HG02763 (cell line): Measurements from ENCODE around the gene ZBTB38.

Experiments used
- ATAC-seq: cut with Tn5 transposase; IDR thresholded peaks from one replicate; pipeline ENCODE4 v1.9.1; 2021; ENCODE audit warnings: mild to moderate bottlenecking, moderate library complexity; ENCODE audit not compliant: unreplicated experiment

ZBTB38 gene

GRCh38 chr3:141337991-141338390 is 30.3 kb upstream of the ZBTB38 start:
- no peak for ATAC-seq

- ATAC-seq, result no peak
Measured at GRCh38 chr3:141338881-141339280, 29.4 kb upstream of the ZBTB38 start.

- ATAC-seq, result no peak
Measured at GRCh38 chr3:141341536-141341935, 26.8 kb upstream of the ZBTB38 start.

- no peak for ATAC-seq
Measured at GRCh38 chr3:141342386-141342785, 25.9 kb upstream of the ZBTB38 start.

- ATAC-seq, result no peak
Measured at GRCh38 chr3:141343077-141343476, 25.2 kb upstream of the ZBTB38 start.

- ATAC-seq, result no peak
Measured at GRCh38 chr3:141343865-141344271, 24.4 kb upstream of the ZBTB38 start.

- ATAC-seq, result no peak
Measured at GRCh38 chr3:141345528-141345927, 22.8 kb upstream of the ZBTB38 start.

GRCh38 chr3:141346007-141346406 is 22.3 kb upstream of the ZBTB38 start:
- no peak for ATAC-seq

GRCh38 chr3:141346418-141346817 is 21.9 kb upstream of the ZBTB38 start:
- ATAC-seq, result no peak

- no peak for ATAC-seq
Measured at GRCh38 chr3:141346839-141347238, 21.5 kb upstream of the ZBTB38 start.

- no peak for ATAC-seq
Measured at GRCh38 chr3:141348837-141349236, 19.5 kb upstream of the ZBTB38 start.

GRCh38 chr3:141349711-141350110 is 18.6 kb upstream of the ZBTB38 start:
- ATAC-seq, result no peak

GRCh38 chr3:141350666-141351065 is 17.6 kb upstream of the ZBTB38 start:
- no peak for ATAC-seq

- no peak for ATAC-seq
Measured at GRCh38 chr3:141352262-141352984, 15.9 kb upstream of the ZBTB38 start.

GRCh38 chr3:141353652-141354495 is 14.4 kb upstream of the ZBTB38 start:
- ATAC-seq, result no peak

- no peak for ATAC-seq
Measured at GRCh38 chr3:141354517-141354916, 13.8 kb upstream of the ZBTB38 start.

GRCh38 chr3:141355242-141355641 is 13.1 kb upstream of the ZBTB38 start:
- no peak for ATAC-seq

GRCh38 chr3:141356046-141356445 is 12.3 kb upstream of the ZBTB38 start:
- ATAC-seq, result no peak

- ATAC-seq, result no peak
Measured at GRCh38 chr3:141360888-141361598, 7.3 kb upstream of the ZBTB38 start.

GRCh38 chr3:141362736-141363135 is 5.6 kb upstream of the ZBTB38 start:
- no peak for ATAC-seq

GRCh38 chr3:141365201-141365600 is 3.1 kb upstream of the ZBTB38 start:
- no peak for ATAC-seq
